HG02870 (cell line): ENCODE data around the gene MCM8.

ENCODE experiments used
- ATAC-seq: cut with Tn5 transposase; IDR thresholded peaks from one replicate; pipeline ENCODE4 v1.9.1; 2021; ENCODE audit warnings: mild to moderate bottlenecking, moderate library complexity; ENCODE audit not compliant: unreplicated experiment

Gene MCM8

GRCh38 chr20:5950271-5951031 is at the start of gene MCM8, which contains the start of gene TRMT6:
TSS of gene MCM8 (plus strand) at chr20:5950652. CDS start at chr20:5952016, 1,364 bp downstream.
TSS of gene TRMT6 (minus strand) at chr20:5950533. CDS start at chr20:5950405, 128 bp downstream.
- peak; percentile 95 for ATAC-seq

- no peak for ATAC-seq
Measured at GRCh38 chr20:5900908-5901307, 49.5 kb upstream of the MCM8 start.

DNA sequence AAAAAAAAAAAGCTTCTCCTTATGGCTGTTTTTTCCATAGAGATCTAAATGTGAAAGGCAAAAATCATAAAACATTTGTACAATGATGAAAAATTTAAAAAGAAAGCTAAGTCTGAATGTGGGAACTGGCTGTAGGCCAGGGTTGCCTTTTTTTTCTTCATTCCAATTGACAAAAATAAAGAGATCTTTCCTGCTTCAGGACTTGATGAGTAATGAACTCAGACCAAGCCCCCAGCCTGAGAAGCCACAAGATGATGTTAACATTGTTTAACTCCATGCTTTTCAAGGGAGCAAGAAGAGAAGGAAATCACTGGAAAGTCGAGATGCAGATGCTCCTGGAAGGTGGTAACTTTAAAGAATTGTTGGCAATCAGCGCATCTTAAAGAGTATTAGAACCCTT is 41.5 kb upstream of the MCM8 start:
- no peak for ATAC-seq

DNA sequence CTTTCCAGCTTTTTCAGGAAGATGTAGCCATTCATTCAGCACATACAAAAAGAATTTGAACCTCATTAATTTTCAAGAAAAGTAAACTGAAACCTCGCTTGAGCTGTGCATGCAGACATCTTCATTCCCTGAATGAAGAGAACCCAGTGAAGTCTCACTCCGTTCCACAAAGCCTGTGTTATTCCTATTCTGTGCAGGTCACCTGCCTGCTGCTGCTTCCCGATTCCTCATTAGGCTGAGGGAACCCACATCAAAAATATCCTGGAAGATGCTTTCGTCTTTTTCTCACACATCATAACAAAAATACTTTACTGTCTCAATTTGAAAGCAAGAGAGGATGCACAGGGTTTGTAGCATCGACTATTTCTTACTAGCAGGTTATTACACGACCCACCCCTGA is 40.3 kb upstream of the MCM8 start:
- no peak for ATAC-seq

- ATAC-seq: no peak
Measured at GRCh38 chr20:5913166-5913565, 37.3 kb upstream of the MCM8 start.

GRCh38 chr20:5914859-5915258 is 35.6 kb upstream of the MCM8 start:
- no peak for ATAC-seq

- no peak for ATAC-seq
Measured at GRCh38 chr20:5918856-5919625, 31.4 kb upstream of the MCM8 start.

DNA sequence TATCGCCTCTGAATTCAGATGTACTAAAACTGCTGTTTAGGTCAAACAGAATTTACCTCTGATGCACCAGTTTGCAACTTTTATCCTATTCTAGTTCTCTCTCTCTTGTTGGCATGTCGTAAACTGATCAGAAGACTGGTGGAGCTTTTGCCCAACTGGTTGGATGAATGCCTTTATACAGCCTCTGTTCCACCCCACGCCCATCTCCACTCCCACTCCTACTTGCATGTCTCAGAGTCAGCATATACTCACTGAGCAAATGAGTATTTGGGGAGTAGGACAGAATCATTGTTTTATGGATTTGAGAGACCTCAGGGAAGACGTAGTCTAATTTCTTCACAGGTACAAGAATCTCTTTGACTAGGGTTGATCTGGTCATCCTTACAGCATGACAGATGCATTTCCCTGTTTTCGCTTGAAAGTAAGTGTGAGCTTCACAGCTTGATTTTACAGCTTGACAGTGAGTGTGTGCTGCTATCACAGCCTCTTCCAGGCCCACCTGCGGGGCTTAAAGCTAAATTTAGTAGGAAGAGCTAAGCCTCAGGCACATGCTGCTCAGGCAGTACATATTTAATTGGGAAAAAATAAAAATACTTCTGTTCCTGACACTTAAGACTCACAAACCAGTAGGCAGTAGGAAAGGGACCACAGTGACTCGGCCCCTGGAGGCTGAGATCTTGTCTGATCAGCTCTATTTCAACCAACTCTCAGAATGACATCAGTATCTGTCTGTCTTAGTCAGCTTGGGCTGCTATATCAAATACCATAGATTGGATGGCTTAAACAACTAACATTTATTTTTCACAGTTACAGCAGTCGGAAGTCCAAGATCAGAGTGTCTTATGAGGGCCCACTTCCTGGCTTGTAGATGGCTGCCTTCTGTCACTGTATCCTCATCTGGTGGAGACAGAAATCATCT is 30.6 kb upstream of the MCM8 start:
- ATAC-seq: no peak

GRCh38 chr20:5920581-5920980 is 29.9 kb upstream of the MCM8 start:
- ATAC-seq: no peak

DNA sequence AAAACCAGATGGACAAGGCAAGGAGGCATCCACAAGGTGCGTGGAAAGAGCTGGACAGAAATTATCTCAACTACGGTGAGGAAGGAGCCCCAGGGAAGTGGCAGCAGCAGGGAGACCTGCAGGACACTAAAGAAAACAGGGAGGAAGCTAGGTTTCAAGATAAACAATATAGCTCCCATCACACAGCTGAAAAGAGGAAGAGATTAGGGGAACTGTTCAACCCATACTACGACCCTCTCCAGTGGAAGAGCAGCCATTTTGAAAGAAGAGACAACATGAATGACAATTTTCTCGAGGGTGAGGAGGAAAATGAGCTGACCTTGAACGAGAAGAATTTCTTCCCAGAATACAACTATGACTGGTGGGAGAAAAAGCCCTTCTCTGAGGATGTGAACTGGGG is 27.0 kb upstream of the MCM8 start:
- ATAC-seq: no peak

DNA sequence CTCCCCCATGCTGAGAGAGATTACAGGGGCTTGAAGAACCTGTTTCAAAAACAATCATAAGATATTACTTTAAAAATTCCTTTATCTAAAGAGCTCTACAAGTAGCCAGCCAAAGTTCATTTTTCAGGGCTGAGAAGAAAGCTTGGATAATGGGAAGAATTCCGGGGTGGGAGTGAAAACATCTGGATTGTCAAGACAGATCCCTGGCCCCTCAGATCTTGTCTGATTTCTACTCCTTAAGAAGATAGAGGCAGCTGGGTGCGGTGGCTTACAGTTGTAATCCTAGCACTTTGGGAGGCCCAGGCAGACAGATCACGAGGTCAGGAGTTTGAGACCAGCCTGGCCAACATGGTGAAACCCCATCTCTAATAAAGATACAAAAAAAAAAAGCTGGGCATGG is 24.9 kb upstream of the MCM8 start:
- no peak for ATAC-seq

GRCh38 chr20:5927749-5928462 is 22.5 kb upstream of the MCM8 start:
- ATAC-seq: no peak

DNA sequence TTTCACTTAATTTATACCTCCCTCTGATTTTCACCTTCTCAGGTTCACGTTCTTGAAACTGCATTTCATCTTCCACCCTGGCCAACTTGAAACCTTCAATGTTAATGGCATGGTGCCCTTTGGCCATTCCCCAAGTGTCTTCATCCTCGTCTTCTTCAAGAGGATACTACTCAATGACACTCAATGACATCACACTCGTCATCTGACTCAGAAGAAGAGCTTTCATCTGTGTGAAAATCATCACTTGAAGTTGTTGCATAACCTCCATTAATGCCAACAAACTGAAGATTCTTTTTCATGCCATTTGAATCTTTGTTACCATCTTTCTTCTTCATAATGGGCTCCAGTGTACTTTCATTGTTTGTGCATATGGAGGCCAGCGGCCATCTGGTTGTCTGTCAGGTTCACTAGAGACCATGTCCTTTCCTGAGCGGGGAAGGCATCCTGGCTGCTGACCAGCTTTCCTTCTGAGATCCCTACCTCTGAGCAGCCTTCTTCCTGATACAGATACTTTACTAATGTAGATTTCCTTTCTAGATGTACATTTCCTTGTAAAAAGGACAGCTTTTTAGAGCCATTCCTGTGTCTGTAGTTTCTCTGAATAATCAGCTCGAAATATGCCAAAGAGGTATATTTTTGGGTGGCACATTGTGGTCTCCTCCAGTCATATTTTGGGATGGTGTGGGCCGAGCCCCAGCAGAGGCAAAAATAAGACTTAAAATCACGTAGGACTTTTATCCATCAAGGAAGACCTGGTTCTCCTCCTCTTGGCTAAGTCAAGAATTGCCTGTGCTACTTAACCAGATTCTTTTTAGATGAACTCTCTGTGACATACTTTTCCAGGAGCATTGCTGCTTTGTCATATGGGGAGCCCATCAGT is 21.4 kb upstream of the MCM8 start:
- no peak for ATAC-seq

DNA sequence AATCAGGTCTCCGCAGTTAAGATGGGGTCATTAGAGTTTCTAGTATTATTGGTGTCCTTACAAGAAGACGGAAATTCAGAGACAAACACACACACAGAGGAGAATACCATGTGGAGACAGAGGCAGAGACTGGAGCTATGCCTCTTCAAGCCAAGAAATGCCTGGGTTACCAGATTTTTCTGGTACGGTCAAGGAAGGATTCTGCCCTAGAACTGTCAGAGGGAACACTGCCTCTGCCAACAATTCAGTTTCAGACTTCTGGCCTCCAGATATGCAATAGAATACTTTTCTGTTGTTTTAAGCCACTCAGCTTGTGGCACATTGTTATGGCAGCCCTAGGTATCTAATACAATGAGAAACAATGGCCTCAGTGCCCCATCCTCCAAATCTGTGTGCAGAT is 19.0 kb upstream of the MCM8 start:
- ATAC-seq: no peak

DNA sequence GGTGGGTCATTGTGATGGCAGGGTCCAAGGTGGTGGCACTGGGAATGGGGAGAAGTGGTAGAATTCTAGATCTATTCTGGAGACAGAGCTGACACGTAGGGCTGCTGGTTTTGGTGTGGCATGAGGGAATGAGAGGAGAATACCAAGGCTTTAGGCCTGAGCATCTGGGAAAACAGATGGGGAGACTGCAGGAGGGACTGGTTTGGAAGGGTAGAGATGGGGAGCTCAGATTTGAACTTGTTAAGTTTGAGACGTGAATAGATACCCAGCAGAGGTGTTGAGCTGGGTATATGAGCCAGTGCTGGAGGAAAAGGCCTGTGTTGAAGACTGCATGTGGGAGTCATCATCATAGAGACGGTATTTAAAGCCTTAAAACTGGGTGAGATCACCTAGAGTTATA is 17.7 kb upstream of the MCM8 start:
- no peak for ATAC-seq

GRCh38 chr20:5933802-5934436 is 16.5 kb upstream of the MCM8 start:
- ATAC-seq: peak; percentile 73

DNA sequence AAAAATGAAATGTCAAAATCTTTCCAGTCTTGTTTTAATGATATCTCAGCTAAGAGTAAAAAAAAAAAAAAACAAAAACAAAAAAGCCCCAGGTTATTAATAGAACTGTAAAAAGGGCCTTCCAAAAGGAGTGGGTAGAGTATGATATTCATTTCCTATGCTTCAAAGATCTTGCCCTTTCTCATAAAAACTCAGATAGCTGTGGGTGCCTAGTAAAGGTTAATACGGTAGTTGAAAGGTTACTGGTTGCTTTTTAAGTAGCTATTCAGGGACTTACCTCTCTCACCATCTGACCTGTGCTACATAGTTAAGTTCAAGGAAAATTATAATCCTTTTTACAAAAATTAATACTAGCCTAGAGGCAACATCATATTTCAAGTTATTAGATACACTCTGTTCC is 15.1 kb upstream of the MCM8 start:
- ATAC-seq: no peak

DNA sequence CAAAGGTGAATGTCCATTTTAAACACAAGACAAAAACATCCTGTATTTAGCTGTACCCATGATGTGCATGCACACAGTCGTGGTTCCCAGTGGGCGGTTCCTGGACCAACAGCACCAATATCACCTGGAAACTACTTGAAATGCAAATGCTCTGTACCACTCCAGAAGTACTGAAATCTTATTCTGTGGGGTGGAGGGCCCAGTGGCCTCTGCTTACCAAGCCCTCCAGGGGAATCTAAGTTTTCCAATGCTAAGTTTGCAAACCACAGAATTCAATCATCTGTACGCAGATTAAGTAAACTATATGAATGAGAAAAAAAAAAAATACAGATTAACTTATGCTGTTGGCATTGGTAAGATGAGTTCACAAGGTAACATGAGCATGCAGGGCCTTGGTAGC is 14.2 kb upstream of the MCM8 start:
- no peak for ATAC-seq

GRCh38 chr20:5938456-5939029 is 11.9 kb upstream of the MCM8 start:
- no peak for ATAC-seq
